ENCODE results near the gene BCAP31. TPM values are rescaled to one million over a fixed set of nuclear protein-coding genes. Genes with fewer than 3 reads are reported as not detected.
"Not testable (repeated sequence)": the region's sequence is repeated elsewhere in the genome, so short reads cannot be mapped to it uniquely, and the experiment has no call there.

Gene BCAP31
- total RNA-seq, 1 experiment from 2014 or later, result 232 TPM

- peaks cover 38% of the 10 kb centered on the region for H3K36me3 Mint-ChIP-seq (ENCODE audit: insufficient read depth, unreplicated experiment)
- no peaks in the 10 kb centered on the region for H3K27me3 ChIP-seq (replicated peaks; ENCODE audit: control insufficient read depth, insufficient read depth, low read length)
- H3K27me3 Mint-ChIP-seq (ENCODE audit: insufficient read depth, unreplicated experiment), result no peaks in the 10 kb centered on the region
- H3K4me1 Mint-ChIP-seq (ENCODE audit: low read depth, unreplicated experiment), result no peaks in the 10 kb centered on the region
- CTCF ChIA-PET, result no interaction called here
- no peaks in the 10 kb centered on the region for H3K9me3 ChIP-seq
- H3K4me3 Mint-ChIP-seq (ENCODE audit: unreplicated experiment), result no peak overlapping the region
- H3K4me1 ChIP-seq, result no peaks in the 10 kb centered on the region
- BruUV-seq (replicated peaks), result no TSS peak
- DNase-seq, result no peak
- no peaks in the 10 kb centered on the region for H3K9me3 Mint-ChIP-seq (ENCODE audit: unreplicated experiment)
- H3K4me3 ChIP-seq (ENCODE audit: low read depth, low read length), result no peak overlapping the region
- H3K36me3 ChIP-seq (ENCODE audit: control insufficient read depth, insufficient read depth, low read length), result no peaks in the 10 kb centered on the region
- POLR2A ChIA-PET, result no interaction called here
- TF ChIP-seq, protein P1, sequence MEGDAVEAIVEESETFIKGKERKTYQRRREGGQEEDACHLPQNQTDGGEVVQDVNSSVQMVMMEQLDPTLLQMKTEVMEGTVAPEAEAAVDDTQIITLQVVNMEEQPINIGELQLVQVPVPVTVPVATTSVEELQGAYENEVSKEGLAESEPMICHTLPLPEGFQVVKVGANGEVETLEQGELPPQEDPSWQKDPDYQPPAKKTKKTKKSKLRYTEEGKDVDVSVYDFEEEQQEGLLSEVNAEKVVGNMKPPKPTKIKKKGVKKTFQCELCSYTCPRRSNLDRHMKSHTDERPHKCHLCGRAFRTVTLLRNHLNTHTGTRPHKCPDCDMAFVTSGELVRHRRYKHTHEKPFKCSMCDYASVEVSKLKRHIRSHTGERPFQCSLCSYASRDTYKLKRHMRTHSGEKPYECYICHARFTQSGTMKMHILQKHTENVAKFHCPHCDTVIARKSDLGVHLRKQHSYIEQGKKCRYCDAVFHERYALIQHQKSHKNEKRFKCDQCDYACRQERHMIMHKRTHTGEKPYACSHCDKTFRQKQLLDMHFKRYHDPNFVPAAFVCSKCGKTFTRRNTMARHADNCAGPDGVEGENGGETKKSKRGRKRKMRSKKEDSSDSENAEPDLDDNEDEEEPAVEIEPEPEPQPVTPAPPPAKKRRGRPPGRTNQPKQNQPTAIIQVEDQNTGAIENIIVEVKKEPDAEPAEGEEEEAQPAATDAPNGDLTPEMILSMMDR (IDR thresholded peaks at IDR 0.05; ENCODE audit: insufficient read depth in 1 of 2, low read depth in 1 of 2, low read length in 1 of 2, severe bottlenecking in 1 of 2, unreplicated experiment in 1 of 2), result no peak
- H3K27ac Mint-ChIP-seq (ENCODE audit: unreplicated experiment), result no peak overlapping the region
- intact Hi-C loops (cut with micrococcal nuclease; ENCODE audit: unreplicated experiment), result no loop called here
Measured at GRCh38 chrX:153692611-153693156, 31.5 kb downstream of the BCAP31 start.

- Mint-ChIP-seq H3K4me1 (ENCODE audit: low read depth, unreplicated experiment) (no peaks in the 10 kb centered on the region), H3K27me3 (ENCODE audit: insufficient read depth, unreplicated experiment) (no peaks in the 10 kb centered on the region), H3K36me3 (ENCODE audit: insufficient read depth, unreplicated experiment) (peaks cover 34% of the 10 kb centered on the region), H3K9me3 (ENCODE audit: unreplicated experiment) (no peaks in the 10 kb centered on the region), H3K27ac (ENCODE audit: unreplicated experiment) (no peak overlapping the region), H3K4me3 (ENCODE audit: unreplicated experiment) (no peak overlapping the region)
- no peak overlapping the region for H3K4me3 ChIP-seq (ENCODE audit: low read depth, low read length)
- H3K36me3 ChIP-seq (ENCODE audit: control insufficient read depth, insufficient read depth, low read length), result no peaks in the 10 kb centered on the region
- H3K27me3 ChIP-seq (replicated peaks; ENCODE audit: control insufficient read depth, insufficient read depth, low read length), result no peaks in the 10 kb centered on the region
- DNase-seq, result no peak
- POLR2A ChIA-PET, result no interaction called here
- BruUV-seq (replicated peaks), result no TSS peak
- TF ChIP-seq, protein P1 (IDR thresholded peaks at IDR 0.05; ENCODE audit: insufficient read depth in 1 of 2, low read depth in 1 of 2, low read length in 1 of 2, severe bottlenecking in 1 of 2, unreplicated experiment in 1 of 2), result no peak
- intact Hi-C loops (cut with micrococcal nuclease; ENCODE audit: unreplicated experiment), result no loop called here
- CTCF ChIA-PET, result no interaction called here
- no peaks in the 10 kb centered on the region for H3K9me3 ChIP-seq
- no peaks in the 10 kb centered on the region for H3K4me1 ChIP-seq
Measured at GRCh38 chrX:153692003-153692402, 32.2 kb downstream of the BCAP31 start.

DNA sequence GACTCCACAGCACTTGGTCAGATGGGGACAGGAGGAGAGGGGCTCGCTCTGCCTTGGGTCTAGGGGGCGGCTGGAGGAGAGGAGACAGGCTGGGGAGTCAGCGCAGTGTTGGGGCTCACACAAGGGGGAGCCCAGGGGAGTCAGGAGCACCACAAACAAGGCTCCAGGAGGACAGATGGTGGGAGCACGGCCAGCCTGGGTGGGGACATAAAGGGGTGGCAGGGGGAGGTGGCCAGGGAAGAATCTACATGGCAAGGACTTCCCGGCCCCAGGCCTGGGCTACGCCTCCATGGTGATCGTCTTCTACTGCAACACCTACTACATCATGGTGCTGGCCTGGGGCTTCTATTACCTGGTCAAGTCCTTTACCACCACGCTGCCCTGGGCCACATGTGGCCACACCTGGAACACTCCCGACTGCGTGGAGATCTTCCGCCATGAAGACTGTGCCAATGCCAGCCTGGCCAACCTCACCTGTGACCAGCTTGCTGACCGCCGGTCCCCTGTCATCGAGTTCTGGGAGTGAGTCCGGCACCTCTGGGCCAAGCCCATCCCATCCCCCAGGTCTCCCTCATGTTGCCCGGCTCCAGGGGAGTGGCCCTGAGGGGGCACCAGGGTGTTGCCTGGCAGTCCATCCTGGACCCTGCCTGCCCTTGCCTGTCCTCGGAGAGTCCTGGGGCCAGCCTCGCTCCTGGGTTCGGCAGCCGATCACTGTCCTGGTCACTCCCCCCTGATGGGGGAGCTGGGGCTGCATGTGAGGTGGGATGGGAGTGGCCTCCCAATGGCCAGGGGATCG, 33.0 kb downstream of the BCAP31 start:
- H3K9me3 ChIP-seq; H3K4me3 ChIP-seq (ENCODE audit: low read depth, low read length); H3K36me3 ChIP-seq (ENCODE audit: control insufficient read depth, insufficient read depth, low read length); POLR2A ChIA-PET; H3K27ac Mint-ChIP-seq (ENCODE audit: unreplicated experiment); H3K4me1 ChIP-seq; BruUV-seq (replicated peaks); H3K27me3 ChIP-seq (replicated peaks; ENCODE audit: control insufficient read depth, insufficient read depth, low read length); H3K4me1 Mint-ChIP-seq (ENCODE audit: low read depth, unreplicated experiment); H3K9me3 Mint-ChIP-seq (ENCODE audit: unreplicated experiment); H3K4me3 Mint-ChIP-seq (ENCODE audit: unreplicated experiment); intact Hi-C loops (cut with micrococcal nuclease; ENCODE audit: unreplicated experiment); DNase-seq; H3K27me3 Mint-ChIP-seq (ENCODE audit: insufficient read depth, unreplicated experiment); CTCF ChIA-PET: not testable (repeated sequence)
- peaks cover 28% of the 10 kb centered on the region for H3K36me3 Mint-ChIP-seq (ENCODE audit: insufficient read depth, unreplicated experiment)

Measured in Caco-2 (cell line).